Hematopoietic multipotent progenitor cell treated with erythropoietin and hydrocortisone succinate and interleukin-3 and kit ligand, for 6 days (in vitro differentiated cells): ENCODE data around the gene ZBTB4.

Experiments
- DNase-seq: peaks from one replicate; pipeline ENCODE4 v3.0.0-alpha.2; 2015

Gene ZBTB4

GRCh38 chr17:7479213-7480088, at the start of gene ZBTB4:
ZBTB4 (minus strand) TSS chr17:7479631; CDS start chr17:7466801, 12,830 bp downstream.
- peak; percentile 69 for DNase-seq

- no peak for DNase-seq
Measured at GRCh38 chr17:7528842-7529241, 49.4 kb upstream of the ZBTB4 start.

GRCh38 chr17:7523033-7523432, 43.6 kb upstream of the ZBTB4 start:
- DNase-seq: peak; percentile 76

- peak; percentile 27 for DNase-seq
Measured at GRCh38 chr17:7515911-7516610, 36.6 kb upstream of the ZBTB4 start.

- DNase-seq: no peak
Measured at GRCh38 chr17:7513850-7514419, 34.5 kb upstream of the ZBTB4 start.

GRCh38 chr17:7512824-7513540, 33.6 kb upstream of the ZBTB4 start:
- DNase-seq: no peak

- no peak for DNase-seq
Measured at GRCh38 chr17:7512105-7512504, 32.7 kb upstream of the ZBTB4 start.

GRCh38 chr17:7511108-7511507, 31.7 kb upstream of the ZBTB4 start:
- no peak for DNase-seq

- DNase-seq: no peak
Measured at GRCh38 chr17:7509937-7510336, 30.5 kb upstream of the ZBTB4 start.

GRCh38 chr17:7508846-7509245, 29.4 kb upstream of the ZBTB4 start:
- DNase-seq: no peak

- DNase-seq: no peak
Measured at GRCh38 chr17:7508145-7508544, 28.7 kb upstream of the ZBTB4 start.

- no peak for DNase-seq
Measured at GRCh38 chr17:7503521-7503920, 24.1 kb upstream of the ZBTB4 start.

GRCh38 chr17:7502987-7503386, 23.6 kb upstream of the ZBTB4 start:
- DNase-seq: peak; percentile 48

GRCh38 chr17:7502171-7502847, 22.9 kb upstream of the ZBTB4 start:
- DNase-seq: no peak

GRCh38 chr17:7501729-7502128, 22.3 kb upstream of the ZBTB4 start:
- no peak for DNase-seq

GRCh38 chr17:7499161-7499560, 19.7 kb upstream of the ZBTB4 start:
- DNase-seq: no peak

GRCh38 chr17:7497636-7498035, 18.2 kb upstream of the ZBTB4 start:
- DNase-seq: no peak

- DNase-seq: no peak
Measured at GRCh38 chr17:7497228-7497627, 17.8 kb upstream of the ZBTB4 start.

GRCh38 chr17:7496470-7497183, 17.2 kb upstream of the ZBTB4 start:
- DNase-seq: no peak

GRCh38 chr17:7495906-7496434, 16.5 kb upstream of the ZBTB4 start:
- no peak for DNase-seq

GRCh38 chr17:7493941-7494340, 14.5 kb upstream of the ZBTB4 start:
- no peak for DNase-seq

- DNase-seq: no peak
Measured at GRCh38 chr17:7491583-7491982, 12.2 kb upstream of the ZBTB4 start.
